HL-60 (cell line): Measurements from ENCODE around the gene NEGR1.

Source experiments
- DNase-seq, 2 experiments: peaks; one replicate each; pipeline ENCODE4 v3.0.0-alpha.2; 2010 to 2020; ENCODE audit warnings: low read depth in 1 of 2, low spot score in 1 of 2
- H3K27ac ChIP-seq: fragments of 250-450 bp; sonication (Bioruptor Pico); replicated peaks from 2 replicates; pipeline ENCODE4 v1.5.1; 2020; ENCODE audit warnings: mild to moderate bottlenecking, moderate library complexity
- H3K27me3 ChIP-seq: fragments of 250-450 bp; sonication (Bioruptor Pico); 2 replicates; pipeline ENCODE4 v1.5.1; 2021; ENCODE audit warnings: mild to moderate bottlenecking, moderate library complexity; ENCODE audit not compliant: insufficient read depth, poor library complexity, severe bottlenecking
- H3K4me3 ChIP-seq: replicated peaks from 2 replicates; pipeline ENCODE4 v1.5.1; 2011; ENCODE audit warnings: mild to moderate bottlenecking, control low read depth, low read length; ENCODE audit not compliant: insufficient read depth
- GABPA ChIP-seq: IDR thresholded peaks from 2 replicates; pipeline ENCODE4 v1.6.1; 2012; ENCODE audit warnings: low read depth
- POLR2AphosphoS5 ChIP-seq: IDR thresholded peaks from 2 replicates; pipeline ENCODE4 v1.6.1; 2012; ENCODE audit warnings: low read depth
- SPI1 ChIP-seq: IDR thresholded peaks from 2 replicates; pipeline ENCODE4 v1.6.1; 2012; ENCODE audit warnings: low read depth, mild to moderate bottlenecking, borderline replicate concordance
- TF ChIP-seq, protein P1 (sequence below): IDR thresholded peaks from 2 replicates; pipeline ENCODE4 v1.6.1; 2012; ENCODE audit warnings: low read depth; ENCODE audit not compliant: insufficient replicate concordance
- TF ChIP-seq, protein P2 (sequence below): IDR thresholded peaks from one replicate; pipeline ENCODE4 v1.5.1; 2011; ENCODE audit warnings: low read length, control low read depth, inconsistent platforms; ENCODE audit not compliant: insufficient read depth

Gene NEGR1

DNA sequence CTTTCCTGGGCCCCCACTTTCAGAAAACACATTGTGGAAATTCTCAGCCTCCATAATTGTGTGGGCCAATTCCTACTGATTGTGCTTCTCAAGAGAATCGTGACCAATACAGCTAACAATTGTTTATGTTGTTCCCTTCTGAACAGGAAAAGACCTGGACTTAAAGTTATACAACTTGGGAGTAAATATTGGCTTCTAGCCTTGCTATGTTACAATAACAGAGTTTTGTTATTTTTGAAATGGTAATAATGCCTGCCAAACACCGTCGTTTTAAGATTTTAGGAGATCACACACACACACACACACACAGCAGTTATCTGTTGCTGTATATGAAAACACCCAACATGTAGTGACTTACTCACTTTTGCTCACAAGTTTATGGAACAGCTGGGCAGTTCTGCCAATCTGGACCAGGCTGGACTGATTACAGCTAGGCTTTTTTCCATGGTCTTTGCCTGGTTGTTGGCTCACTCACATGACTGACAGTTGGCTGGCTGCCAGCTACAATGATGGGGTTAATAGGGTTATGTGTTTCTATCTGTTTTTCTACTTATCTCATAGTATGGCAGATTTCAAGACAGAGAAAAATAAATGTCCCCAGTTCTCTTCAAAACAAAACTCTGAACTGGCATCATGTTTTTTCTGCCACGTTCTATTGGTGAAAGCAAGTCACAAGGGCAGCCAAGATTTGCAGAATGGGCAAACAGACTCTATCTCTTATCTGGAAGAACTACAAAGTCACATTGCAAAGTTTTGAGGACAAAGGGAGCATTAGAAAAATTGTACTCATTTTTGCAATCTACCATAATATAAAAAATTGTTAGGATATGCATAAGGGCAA, 447.5 kb downstream of the NEGR1 start:
- DNase-seq: no peak
- Histone ChIP-seq H3K27me3 (no peaks in the 10 kb centered on the region), H3K27ac (no peak overlapping the region), H3K4me3 (no peak overlapping the region)
- TF ChIP-seq, protein P1, sequence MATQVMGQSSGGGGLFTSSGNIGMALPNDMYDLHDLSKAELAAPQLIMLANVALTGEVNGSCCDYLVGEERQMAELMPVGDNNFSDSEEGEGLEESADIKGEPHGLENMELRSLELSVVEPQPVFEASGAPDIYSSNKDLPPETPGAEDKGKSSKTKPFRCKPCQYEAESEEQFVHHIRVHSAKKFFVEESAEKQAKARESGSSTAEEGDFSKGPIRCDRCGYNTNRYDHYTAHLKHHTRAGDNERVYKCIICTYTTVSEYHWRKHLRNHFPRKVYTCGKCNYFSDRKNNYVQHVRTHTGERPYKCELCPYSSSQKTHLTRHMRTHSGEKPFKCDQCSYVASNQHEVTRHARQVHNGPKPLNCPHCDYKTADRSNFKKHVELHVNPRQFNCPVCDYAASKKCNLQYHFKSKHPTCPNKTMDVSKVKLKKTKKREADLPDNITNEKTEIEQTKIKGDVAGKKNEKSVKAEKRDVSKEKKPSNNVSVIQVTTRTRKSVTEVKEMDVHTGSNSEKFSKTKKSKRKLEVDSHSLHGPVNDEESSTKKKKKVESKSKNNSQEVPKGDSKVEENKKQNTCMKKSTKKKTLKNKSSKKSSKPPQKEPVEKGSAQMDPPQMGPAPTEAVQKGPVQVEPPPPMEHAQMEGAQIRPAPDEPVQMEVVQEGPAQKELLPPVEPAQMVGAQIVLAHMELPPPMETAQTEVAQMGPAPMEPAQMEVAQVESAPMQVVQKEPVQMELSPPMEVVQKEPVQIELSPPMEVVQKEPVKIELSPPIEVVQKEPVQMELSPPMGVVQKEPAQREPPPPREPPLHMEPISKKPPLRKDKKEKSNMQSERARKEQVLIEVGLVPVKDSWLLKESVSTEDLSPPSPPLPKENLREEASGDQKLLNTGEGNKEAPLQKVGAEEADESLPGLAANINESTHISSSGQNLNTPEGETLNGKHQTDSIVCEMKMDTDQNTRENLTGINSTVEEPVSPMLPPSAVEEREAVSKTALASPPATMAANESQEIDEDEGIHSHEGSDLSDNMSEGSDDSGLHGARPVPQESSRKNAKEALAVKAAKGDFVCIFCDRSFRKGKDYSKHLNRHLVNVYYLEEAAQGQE: no peak
- no peak for TF ChIP-seq GABPA
- TF ChIP-seq POLR2AphosphoS5: no peak
- TF ChIP-seq, protein P2, sequence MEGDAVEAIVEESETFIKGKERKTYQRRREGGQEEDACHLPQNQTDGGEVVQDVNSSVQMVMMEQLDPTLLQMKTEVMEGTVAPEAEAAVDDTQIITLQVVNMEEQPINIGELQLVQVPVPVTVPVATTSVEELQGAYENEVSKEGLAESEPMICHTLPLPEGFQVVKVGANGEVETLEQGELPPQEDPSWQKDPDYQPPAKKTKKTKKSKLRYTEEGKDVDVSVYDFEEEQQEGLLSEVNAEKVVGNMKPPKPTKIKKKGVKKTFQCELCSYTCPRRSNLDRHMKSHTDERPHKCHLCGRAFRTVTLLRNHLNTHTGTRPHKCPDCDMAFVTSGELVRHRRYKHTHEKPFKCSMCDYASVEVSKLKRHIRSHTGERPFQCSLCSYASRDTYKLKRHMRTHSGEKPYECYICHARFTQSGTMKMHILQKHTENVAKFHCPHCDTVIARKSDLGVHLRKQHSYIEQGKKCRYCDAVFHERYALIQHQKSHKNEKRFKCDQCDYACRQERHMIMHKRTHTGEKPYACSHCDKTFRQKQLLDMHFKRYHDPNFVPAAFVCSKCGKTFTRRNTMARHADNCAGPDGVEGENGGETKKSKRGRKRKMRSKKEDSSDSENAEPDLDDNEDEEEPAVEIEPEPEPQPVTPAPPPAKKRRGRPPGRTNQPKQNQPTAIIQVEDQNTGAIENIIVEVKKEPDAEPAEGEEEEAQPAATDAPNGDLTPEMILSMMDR: no peak
- TF ChIP-seq SPI1: no peak

DNA sequence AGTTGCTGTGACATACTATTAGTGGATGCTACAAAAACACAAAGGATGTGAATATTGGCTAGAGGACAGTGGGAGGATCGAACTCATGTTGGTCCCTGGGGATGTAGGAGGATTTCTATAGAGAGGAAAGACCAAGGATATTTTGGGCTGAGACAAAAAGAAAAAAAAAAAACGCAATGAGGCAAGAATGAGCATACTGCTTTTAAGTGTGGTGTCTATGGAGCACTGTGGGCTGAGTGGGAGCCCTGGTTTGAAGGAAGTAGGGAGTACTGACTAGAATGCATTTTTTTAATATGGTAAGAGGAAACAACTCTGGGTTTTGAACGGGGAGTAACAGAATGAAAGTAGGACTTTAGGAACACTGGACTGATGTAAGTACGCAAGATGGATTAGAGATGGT, 450.7 kb downstream of the NEGR1 start:
- DNase-seq: no peak
- no peaks in the 10 kb centered on the region for H3K27me3 ChIP-seq
- H3K27ac ChIP-seq: no peak overlapping the region
- H3K4me3 ChIP-seq: no peak overlapping the region
- no peak for TF ChIP-seq SPI1
- TF ChIP-seq POLR2AphosphoS5: no peak
- TF ChIP-seq, protein P1: no peak
- TF ChIP-seq, protein P2: no peak
- no peak for TF ChIP-seq GABPA

DNA sequence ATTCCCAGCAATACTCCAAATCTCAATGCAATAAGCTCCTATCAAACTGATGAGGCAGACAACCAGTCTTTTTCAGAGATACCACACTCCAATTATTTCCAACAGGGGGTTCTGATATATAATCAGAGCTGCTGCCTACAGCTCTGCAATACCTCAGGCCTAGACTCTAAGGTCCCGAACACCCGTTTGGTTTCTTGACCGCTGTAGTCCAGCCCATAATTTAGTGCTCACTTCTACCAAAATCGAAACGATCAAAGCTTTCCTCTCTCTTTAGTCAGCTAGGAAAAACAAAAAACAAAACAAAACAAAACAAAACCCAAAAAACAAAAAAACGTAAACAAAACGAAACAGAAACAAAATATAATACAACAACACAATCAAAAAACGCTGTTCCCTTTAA, 453.0 kb downstream of the NEGR1 start:
- H3K27me3 ChIP-seq: no peaks in the 10 kb centered on the region

More for the DNA sequence above, 453.0 kb downstream of the NEGR1 start:
- no peak for TF ChIP-seq SPI1
- no peak for TF ChIP-seq GABPA
- TF ChIP-seq, protein P2: no peak
- no peak for TF ChIP-seq POLR2AphosphoS5
- TF ChIP-seq, protein P1: no peak
- no peak overlapping the region for H3K27ac ChIP-seq
- H3K4me3 ChIP-seq: no peak overlapping the region
- DNase-seq: no peak
